ENCODE results near the gene OTOF. TPM values are rescaled to one million over a fixed set of nuclear protein-coding genes. Genes with fewer than 3 reads are reported as not detected.

The OTOF gene
- total RNA-seq, 1 experiment from 2014 or later, result not detected

DNA sequence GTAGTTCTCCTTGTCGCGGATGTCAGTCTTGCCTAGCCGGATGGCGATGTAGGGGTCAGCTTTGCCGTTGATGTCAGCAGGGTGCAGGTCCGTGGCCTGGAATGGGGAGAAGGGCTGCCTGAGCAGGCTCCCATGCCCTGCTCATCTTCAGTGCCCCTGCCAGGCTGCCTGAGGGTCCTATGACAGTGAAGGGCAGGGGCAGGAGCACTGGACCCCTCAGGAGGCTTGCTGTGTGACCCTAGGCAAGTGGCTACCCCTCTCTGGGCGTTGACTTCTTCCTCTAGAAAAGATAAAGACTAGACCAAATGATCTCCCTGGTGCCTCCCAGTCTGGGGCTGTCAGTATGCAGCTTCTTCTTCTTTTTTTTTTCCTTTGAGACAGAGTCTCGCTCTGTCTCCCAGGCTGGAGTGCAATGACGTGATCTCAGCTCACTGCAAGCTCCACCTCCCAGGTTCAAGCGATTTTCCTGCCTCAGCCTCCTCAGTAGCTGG lies 11.9 kb downstream of the OTOF start:
- TF ChIP-seq, protein P1, sequence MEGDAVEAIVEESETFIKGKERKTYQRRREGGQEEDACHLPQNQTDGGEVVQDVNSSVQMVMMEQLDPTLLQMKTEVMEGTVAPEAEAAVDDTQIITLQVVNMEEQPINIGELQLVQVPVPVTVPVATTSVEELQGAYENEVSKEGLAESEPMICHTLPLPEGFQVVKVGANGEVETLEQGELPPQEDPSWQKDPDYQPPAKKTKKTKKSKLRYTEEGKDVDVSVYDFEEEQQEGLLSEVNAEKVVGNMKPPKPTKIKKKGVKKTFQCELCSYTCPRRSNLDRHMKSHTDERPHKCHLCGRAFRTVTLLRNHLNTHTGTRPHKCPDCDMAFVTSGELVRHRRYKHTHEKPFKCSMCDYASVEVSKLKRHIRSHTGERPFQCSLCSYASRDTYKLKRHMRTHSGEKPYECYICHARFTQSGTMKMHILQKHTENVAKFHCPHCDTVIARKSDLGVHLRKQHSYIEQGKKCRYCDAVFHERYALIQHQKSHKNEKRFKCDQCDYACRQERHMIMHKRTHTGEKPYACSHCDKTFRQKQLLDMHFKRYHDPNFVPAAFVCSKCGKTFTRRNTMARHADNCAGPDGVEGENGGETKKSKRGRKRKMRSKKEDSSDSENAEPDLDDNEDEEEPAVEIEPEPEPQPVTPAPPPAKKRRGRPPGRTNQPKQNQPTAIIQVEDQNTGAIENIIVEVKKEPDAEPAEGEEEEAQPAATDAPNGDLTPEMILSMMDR (conservative IDR thresholded peaks at IDR 0.05; ENCODE audit: low read depth, low read length), result no peak
- no peak for TF ChIP-seq EZH2 (IDR thresholded peaks at IDR 0.05; ENCODE audit: borderline replicate concordance, low read depth, low read length, poor library complexity, severe bottlenecking)
- no TSS peak for BruUV-seq (replicated peaks)
- Histone ChIP-seq H3K27ac (ENCODE audit: low read depth, low read length, poor library complexity, severe bottlenecking) (no peak overlapping the region), H3K9me3 (ENCODE audit: low read depth, low read length, poor library complexity, severe bottlenecking) (peaks cover 5% of the 10 kb centered on the region), H3K36me3 (ENCODE audit: insufficient read depth, low read length, poor library complexity, severe bottlenecking) (no peaks in the 10 kb centered on the region), H3K4me3 (ENCODE audit: low read depth, low read length, poor library complexity, severe bottlenecking) (no peak overlapping the region), H3K27me3 (replicated peaks; ENCODE audit: insufficient read depth, low read depth, low read length, poor library complexity) (no peaks in the 10 kb centered on the region), H3K4me1 (ENCODE audit: insufficient read depth, low read length, poor library complexity, severe bottlenecking) (peaks cover 10% of the 10 kb centered on the region)
- intact Hi-C loops (cut with micrococcal nuclease; ENCODE audit: unreplicated experiment), result no loop called here
- CTCF ChIA-PET, result no interaction called here
- no peak for DNase-seq (ENCODE audit: low spot score)
- POLR2A ChIA-PET (ENCODE audit: low non-redundant PET), result no interaction called here

DNA sequence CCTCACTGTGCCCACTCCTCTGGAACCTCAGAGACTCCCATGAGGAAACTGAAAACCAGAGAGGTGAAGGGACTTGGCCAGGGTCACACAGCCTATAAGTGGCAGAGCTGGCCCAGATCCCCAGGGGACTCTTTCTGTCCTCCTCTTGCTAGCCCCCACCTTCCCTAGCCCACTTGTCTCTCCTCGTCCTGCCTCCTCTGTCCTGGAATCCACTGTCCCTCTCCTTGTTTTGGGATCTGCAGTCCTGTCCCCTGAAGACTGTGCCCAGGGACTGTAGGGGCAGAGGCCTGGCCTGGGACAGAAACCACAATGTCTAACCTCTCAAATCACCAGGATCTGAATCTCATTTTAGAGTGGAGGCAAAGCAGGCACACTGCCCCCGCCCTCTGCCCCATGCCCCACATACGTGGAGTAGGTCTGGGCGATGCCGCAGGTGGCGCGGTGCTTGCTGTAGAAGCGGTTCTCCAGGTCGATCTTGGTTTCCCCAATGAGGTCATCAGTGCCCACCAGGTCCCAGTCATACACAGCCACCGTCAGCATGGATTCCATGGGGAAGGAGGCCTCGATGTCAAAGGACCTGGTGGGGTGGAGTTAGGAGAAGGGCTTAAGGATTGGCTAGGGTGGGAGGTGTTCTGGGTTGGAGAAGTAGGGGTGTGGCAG lies 12.5 kb downstream of the OTOF start:
- POLR2A ChIA-PET (ENCODE audit: low non-redundant PET), result no interaction called here
- H3K36me3 ChIP-seq (ENCODE audit: insufficient read depth, low read length, poor library complexity, severe bottlenecking), result no peaks in the 10 kb centered on the region
- no TSS peak for BruUV-seq (replicated peaks)
- no peak overlapping the region for H3K27ac ChIP-seq (ENCODE audit: low read depth, low read length, poor library complexity, severe bottlenecking)
- H3K4me3 ChIP-seq (ENCODE audit: low read depth, low read length, poor library complexity, severe bottlenecking), result no peak overlapping the region
- H3K27me3 ChIP-seq (replicated peaks; ENCODE audit: insufficient read depth, low read depth, low read length, poor library complexity), result no peaks in the 10 kb centered on the region
- CTCF ChIA-PET, result no interaction called here
- no peak for TF ChIP-seq EZH2 (IDR thresholded peaks at IDR 0.05; ENCODE audit: borderline replicate concordance, low read depth, low read length, poor library complexity, severe bottlenecking)
- TF ChIP-seq, protein P1 (conservative IDR thresholded peaks at IDR 0.05; ENCODE audit: low read depth, low read length), result no peak
- peaks cover 10% of the 10 kb centered on the region for H3K4me1 ChIP-seq (ENCODE audit: insufficient read depth, low read length, poor library complexity, severe bottlenecking)
- no peak for DNase-seq (ENCODE audit: low spot score)
- H3K9me3 ChIP-seq (ENCODE audit: low read depth, low read length, poor library complexity, severe bottlenecking), result peaks cover 5% of the 10 kb centered on the region
- intact Hi-C loops (cut with micrococcal nuclease; ENCODE audit: unreplicated experiment), result no loop called here

DNA sequence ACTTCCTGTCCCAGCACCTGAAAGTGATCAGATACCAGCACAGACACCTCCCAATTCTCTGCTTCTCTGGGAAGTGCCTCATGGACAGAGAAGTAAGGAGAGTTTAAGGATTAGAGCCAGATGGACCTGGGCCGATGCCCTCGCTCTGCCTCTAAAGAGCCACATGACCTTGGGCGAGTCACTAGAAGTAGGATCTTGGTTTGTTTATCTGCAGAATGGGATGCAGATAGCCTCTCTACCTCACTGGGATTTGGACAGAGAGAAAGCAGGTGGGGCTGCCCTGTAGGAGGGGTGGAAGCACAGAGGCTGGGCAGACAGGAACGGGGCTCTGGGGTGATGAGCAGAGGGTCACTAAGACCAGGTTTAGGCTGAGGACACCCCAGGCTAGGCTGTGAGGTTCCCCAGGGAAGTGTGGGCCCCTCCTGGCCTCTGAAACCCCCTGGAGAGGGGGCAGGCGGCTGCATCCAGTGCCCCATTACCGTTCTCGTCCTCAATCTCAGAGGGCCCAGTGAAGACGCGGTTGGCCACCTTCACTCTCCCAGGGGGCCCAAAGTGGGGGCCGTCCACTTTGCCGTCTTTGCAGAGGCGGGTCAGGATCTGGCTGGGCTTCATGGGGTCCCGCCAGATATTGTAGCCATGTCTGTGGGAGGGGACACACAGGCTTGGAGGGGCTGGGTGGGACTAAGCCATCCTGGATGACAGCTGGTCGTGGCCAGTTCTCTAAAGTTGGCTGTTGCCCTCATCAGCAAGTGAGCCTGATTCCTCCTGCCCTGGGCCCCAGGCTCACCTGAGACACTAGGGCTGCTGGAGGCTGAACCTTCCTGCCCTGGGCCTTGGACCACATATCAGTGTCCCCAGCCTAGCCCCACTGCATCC lies 13.3 kb downstream of the OTOF start:
- no peak for TF ChIP-seq EZH2 (IDR thresholded peaks at IDR 0.05; ENCODE audit: borderline replicate concordance, low read depth, low read length, poor library complexity, severe bottlenecking)
- TF ChIP-seq, protein P1 (conservative IDR thresholded peaks at IDR 0.05; ENCODE audit: low read depth, low read length), result no peak
- intact Hi-C loops (cut with micrococcal nuclease; ENCODE audit: unreplicated experiment), result no loop called here
- Histone ChIP-seq H3K4me3 (ENCODE audit: low read depth, low read length, poor library complexity, severe bottlenecking) (no peak overlapping the region), H3K4me1 (ENCODE audit: insufficient read depth, low read length, poor library complexity, severe bottlenecking) (peaks cover 10% of the 10 kb centered on the region), H3K36me3 (ENCODE audit: insufficient read depth, low read length, poor library complexity, severe bottlenecking) (no peaks in the 10 kb centered on the region), H3K27me3 (replicated peaks; ENCODE audit: insufficient read depth, low read depth, low read length, poor library complexity) (no peaks in the 10 kb centered on the region), H3K9me3 (ENCODE audit: low read depth, low read length, poor library complexity, severe bottlenecking) (peaks cover 5% of the 10 kb centered on the region), H3K27ac (ENCODE audit: low read depth, low read length, poor library complexity, severe bottlenecking) (no peak overlapping the region)
- BruUV-seq (replicated peaks), result no TSS peak
- ChIA-PET CTCF (no interaction called here), POLR2A (ENCODE audit: low non-redundant PET) (no interaction called here)
- DNase-seq (ENCODE audit: low spot score), result no peak

Data from A673 (cell line).